SK-N-SH (cell line): Measurements from ENCODE around the gene SDK1. TPM values are rescaled to one million over a fixed set of nuclear protein-coding genes. Genes with fewer than 3 reads are reported as not detected.

Experiments used
- CTCF ChIA-PET: fragments of 300-600, 350-600 bp; formaldehyde crosslinking; extraction: SDS; loops from one replicate; lab custom pipeline; 2021; lab: Yijun Ruan, JAX
- POLR2A ChIA-PET: fragments of 350-600 bp; sonication (Branson Sonifier 250); formaldehyde crosslinking; extraction: SDS; loops from one replicate; lab custom pipeline; 2020; ENCODE audit warnings: antibody characterized with exemption, inconsistent platforms; lab: Yijun Ruan, JAX
- DNase-seq: peaks from one replicate; pipeline ENCODE4 v3.0.0; 2012
- H2AFZ ChIP-seq: fragments of 200-600 bp; sonication (generic); 2 replicates; pipeline ENCODE4 v1.8.1; 2016; ENCODE audit warnings: antibody characterized with exemption, mild to moderate bottlenecking, low read depth
- H3F3A ChIP-seq: fragments of 200-600 bp; sonication (generic); replicated peaks from 2 replicates; pipeline ENCODE3; 2016; ENCODE audit warnings: antibody characterized with exemption, mild to moderate bottlenecking; ENCODE audit not compliant: insufficient read depth
- H3K27ac ChIP-seq, 2 experiments: fragments of 200-500 bp in 1 of 2; fragments of 200-600 bp in 1 of 2; sonication (Bioruptor generic) in 1 of 2; sonication (generic), shearing (Covaris generic) in 1 of 2; 2 replicates each; pipeline versions ENCODE4 v1.5.1 to v1.6.1; 2014 to 2016; ENCODE audit warnings: low read depth in 2 of 2, inconsistent platforms in 1 of 2, low read length in 1 of 2, mild to moderate bottlenecking in 1 of 2, mixed read lengths in 1 of 2
- H3K27me3 ChIP-seq: fragments of 200-600 bp; sonication (generic), shearing (Covaris generic); 2 replicates; pipeline ENCODE4 v1.6.1; 2016; ENCODE audit warnings: mixed run types; ENCODE audit not compliant: insufficient read depth
- H3K36me3 ChIP-seq, 2 experiments: fragments of 200-500 bp in 1 of 2; fragments of 200-600 bp in 1 of 2; sonication (Bioruptor generic) in 1 of 2; sonication (generic) in 1 of 2; replicated peaks in 1 of 2; 2 replicates each; pipeline versions ENCODE3 to v1.5.1; 2014 to 2016; ENCODE audit warnings: low read length in 1 of 2, mild to moderate bottlenecking in 1 of 2; ENCODE audit not compliant: insufficient read depth in 2 of 2, control insufficient read depth in 1 of 2
- H3K4me1 ChIP-seq, 2 experiments: fragments of 200-500 bp in 1 of 2; fragments of 200-600 bp in 1 of 2; sonication (Bioruptor generic) in 1 of 2; sonication (generic), shearing (Covaris generic) in 1 of 2; 2 replicates each; pipeline versions ENCODE4 v1.5.1 to v1.6.1; 2014 to 2016; ENCODE audit warnings: low read depth in 1 of 2, low read length in 1 of 2, mixed run types in 1 of 2; ENCODE audit not compliant: insufficient read depth in 2 of 2, control insufficient read depth in 1 of 2
- H3K4me2 ChIP-seq: fragments of 200-600 bp; sonication (generic), shearing (Covaris generic); 2 replicates; pipeline ENCODE4 v1.6.1; 2017; ENCODE audit warnings: mixed run types
- H3K4me3 ChIP-seq, 2 experiments: fragments of 200-500 bp in 1 of 2; fragments of 200-600 bp in 1 of 2; sonication (Bioruptor generic) in 1 of 2; sonication (generic), shearing (Covaris generic) in 1 of 2; 2 replicates each; pipeline versions ENCODE4 v1.5.1 to v1.8.1; 2014 to 2016; ENCODE audit warnings: low read depth in 2 of 2, inconsistent platforms in 1 of 2, low read length in 1 of 2, mild to moderate bottlenecking in 1 of 2, mixed read lengths in 1 of 2, moderate library complexity in 1 of 2
- H3K79me2 ChIP-seq: fragments of 200-600 bp; sonication (generic); 2 replicates; pipeline ENCODE4 v1.8.1; 2017; ENCODE audit warnings: mild to moderate bottlenecking; ENCODE audit not compliant: insufficient read depth
- H3K9ac ChIP-seq: fragments of 200-600 bp; sonication (generic); 2 replicates; pipeline ENCODE4 v1.6.1; 2017; ENCODE audit warnings: mixed run types
- H3K9me2 ChIP-seq: fragments of 200-600 bp; sonication (generic); 2 replicates; pipeline ENCODE4 v1.6.1; 2017; ENCODE audit warnings: mixed run types
- H3K9me3 ChIP-seq: fragments of 200-600 bp; sonication (generic); 2 replicates; pipeline ENCODE4 v1.6.1; 2017; ENCODE audit warnings: mixed run types, mild to moderate bottlenecking, moderate library complexity
- H4K20me1 ChIP-seq: fragments of 200-600 bp; sonication (generic); 2 replicates; pipeline ENCODE4 v1.6.1; 2017; ENCODE audit warnings: mild to moderate bottlenecking, mixed run types; ENCODE audit not compliant: insufficient read depth
- CTCF ChIP-seq: fragments of 200-600 bp; sonication (generic); IDR thresholded peaks from 2 replicates; pipeline ENCODE4 v1.6.1; 2017; ENCODE audit warnings: antibody characterized with exemption, mild to moderate bottlenecking, moderate library complexity
- EP300 ChIP-seq, 2 experiments: IDR thresholded peaks; 2 replicates each; pipeline versions ENCODE4 v1.4.0 to v1.6.1; 2012; ENCODE audit warnings: borderline replicate concordance in 1 of 2, low read depth in 1 of 2, low read length in 1 of 2
- IRF3 ChIP-seq: fragments of 150-350 bp; IDR thresholded peaks from 2 replicates; pipeline ENCODE4 v1.6.1; 2016; ENCODE audit warnings: mild to moderate bottlenecking, low read depth, low read length
- JUND ChIP-seq: IDR thresholded peaks from 2 replicates; pipeline ENCODE4 v1.4.0; 2012
- MXI1 ChIP-seq: IDR thresholded peaks from 2 replicates; pipeline ENCODE4 v1.6.1; 2012; ENCODE audit warnings: mild to moderate bottlenecking, low read depth, low read length, improper control_type of control experiment
- NRF1 ChIP-seq: IDR thresholded peaks from 2 replicates; pipeline ENCODE4 v1.6.1; 2012; ENCODE audit warnings: low read depth, mild to moderate bottlenecking, low read length
- RAD21 ChIP-seq: IDR thresholded peaks from 2 replicates; pipeline ENCODE4 v1.6.1; 2012; ENCODE audit warnings: mild to moderate bottlenecking, low read length
- RXRA ChIP-seq: IDR thresholded peaks from 2 replicates; pipeline ENCODE4 v1.4.0; 2012; ENCODE audit warnings: low read depth, mild to moderate bottlenecking, borderline replicate concordance
- SMC3 ChIP-seq: IDR thresholded peaks from 2 replicates; pipeline ENCODE4 v1.6.1; 2012; ENCODE audit warnings: low read depth, low read length, improper control_type of control experiment
- TAF1 ChIP-seq: IDR thresholded peaks from 2 replicates; pipeline ENCODE4 v1.6.1; 2012; ENCODE audit warnings: low read depth, mild to moderate bottlenecking, low read length, moderate library complexity, borderline replicate concordance
- USF2 ChIP-seq: fragments of 150-350 bp; IDR thresholded peaks from 2 replicates; pipeline ENCODE4 v1.6.1; 2017; ENCODE audit warnings: antibody characterized with exemption, low read length, low read depth, borderline replicate concordance
- WGBS: methylation state at CpG from one replicate; pipeline ENCODE4 v1.1.6; 2017; ENCODE audit warnings: low lambda C conversion rate; 5-methylcytosine and 5-hydroxymethylcytosine counted together
- polyA plus RNA-seq, 3 experiments: library from polyadenylated mRNA; depleted of rRNA; stranded (reverse); fragments of >200 nt; gene quantifications; 2 replicates each; pipeline ENCODE4 v1.2.3, GENCODE V29; 2012

Gene SDK1
- polyA plus RNA-seq, 1 of the 3 experiments (the other 2 are of a cell fraction), result 1.2 TPM

GRCh38 chr7:3673524-3673923 lies 372.5 kb downstream of the SDK1 start:
- POLR2A ChIA-PET, result no interaction called here

More at GRCh38 chr7:3673524-3673923, 372.5 kb downstream of the SDK1 start:
- no peaks in the 10 kb centered on the region for H3F3A ChIP-seq
- H3K36me3 ChIP-seq, result no peaks in the 10 kb centered on the region
- no peak overlapping the region for H2AFZ ChIP-seq
- TF ChIP-seq SMC3, result peak; percentile 36
- TF ChIP-seq RAD21, result peak; percentile 53
- no peak for TF ChIP-seq USF2
- TF ChIP-seq JUND, result no peak
- TF ChIP-seq CTCF, result peak; percentile 54
- no peak for TF ChIP-seq RXRA
- TF ChIP-seq NRF1, result no peak
- no peak for TF ChIP-seq TAF1
- no peak for TF ChIP-seq MXI1
- no peak for TF ChIP-seq EP300 (IDR thresholded peaks at IDR 0.05; ENCODE audit: borderline replicate concordance in 1 of 2, low read depth in 1 of 2, low read length in 1 of 2)
- TF ChIP-seq IRF3, result no peak
- WGBS, result 66% methylated on average over 5 of the region's 5 CpGs
- no peak overlapping the region for H3K9ac ChIP-seq
- DNase-seq, result peak; percentile 27
- no peaks in the 10 kb centered on the region for H3K79me2 ChIP-seq
- no peak overlapping the region for H3K27ac ChIP-seq
- H3K27me3 ChIP-seq, result no peaks in the 10 kb centered on the region
- no peak overlapping the region for H3K4me2 ChIP-seq
- no peak overlapping the region for H3K4me3 ChIP-seq
- H3K9me3 ChIP-seq, result no peaks in the 10 kb centered on the region
- CTCF ChIA-PET, result interaction anchor here (0.6 to 1.4 kb wide), 6 partner anchors 16 to 262 kb away, joined by 3 read pairs; no protein-coding TSS in a partner anchor
- H4K20me1 ChIP-seq, result no peaks in the 10 kb centered on the region
- H3K9me2 ChIP-seq, result no peaks in the 10 kb centered on the region
- no peaks in the 10 kb centered on the region; a peak in 1 of 4 replicates for H3K4me1 ChIP-seq
